ENCODE results near the gene CACNA2D3.

The CACNA2D3 gene

DNA sequence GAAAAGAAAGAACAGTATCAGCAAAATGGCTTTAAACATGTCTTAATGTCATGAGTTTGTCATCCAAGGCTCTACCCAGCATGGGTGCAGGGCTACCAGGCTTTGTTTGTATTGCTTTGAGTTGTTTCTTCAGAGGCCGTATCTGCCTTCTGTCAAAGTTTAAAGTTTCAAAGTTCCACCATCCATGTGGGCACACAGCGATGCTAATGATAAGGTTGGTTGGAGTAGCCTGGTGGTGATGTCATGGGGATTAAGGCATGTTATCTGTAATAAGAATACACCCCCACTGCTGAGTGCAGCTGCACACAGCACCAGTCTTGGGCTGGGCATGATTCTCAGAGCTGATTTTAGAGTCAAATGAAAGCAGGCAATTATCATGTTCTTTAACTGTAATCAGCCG, 877.5 kb downstream of the CACNA2D3 start:
- no peak for TF ChIP-seq SIN3A (IDR thresholded peaks at IDR 0.05; ENCODE audit: borderline replicate concordance, insufficient read depth, low read length)
- TF ChIP-seq POLR2AphosphoS5 (IDR thresholded peaks at IDR 0.05; ENCODE audit: low read depth, low read length), result no peak
- TF ChIP-seq FOXP2 (optimal IDR thresholded peaks at IDR 0.05; ENCODE audit: borderline replicate concordance, extremely low read depth, extremely low read length, insufficient read depth), result no peak
- TF ChIP-seq, protein P1, sequence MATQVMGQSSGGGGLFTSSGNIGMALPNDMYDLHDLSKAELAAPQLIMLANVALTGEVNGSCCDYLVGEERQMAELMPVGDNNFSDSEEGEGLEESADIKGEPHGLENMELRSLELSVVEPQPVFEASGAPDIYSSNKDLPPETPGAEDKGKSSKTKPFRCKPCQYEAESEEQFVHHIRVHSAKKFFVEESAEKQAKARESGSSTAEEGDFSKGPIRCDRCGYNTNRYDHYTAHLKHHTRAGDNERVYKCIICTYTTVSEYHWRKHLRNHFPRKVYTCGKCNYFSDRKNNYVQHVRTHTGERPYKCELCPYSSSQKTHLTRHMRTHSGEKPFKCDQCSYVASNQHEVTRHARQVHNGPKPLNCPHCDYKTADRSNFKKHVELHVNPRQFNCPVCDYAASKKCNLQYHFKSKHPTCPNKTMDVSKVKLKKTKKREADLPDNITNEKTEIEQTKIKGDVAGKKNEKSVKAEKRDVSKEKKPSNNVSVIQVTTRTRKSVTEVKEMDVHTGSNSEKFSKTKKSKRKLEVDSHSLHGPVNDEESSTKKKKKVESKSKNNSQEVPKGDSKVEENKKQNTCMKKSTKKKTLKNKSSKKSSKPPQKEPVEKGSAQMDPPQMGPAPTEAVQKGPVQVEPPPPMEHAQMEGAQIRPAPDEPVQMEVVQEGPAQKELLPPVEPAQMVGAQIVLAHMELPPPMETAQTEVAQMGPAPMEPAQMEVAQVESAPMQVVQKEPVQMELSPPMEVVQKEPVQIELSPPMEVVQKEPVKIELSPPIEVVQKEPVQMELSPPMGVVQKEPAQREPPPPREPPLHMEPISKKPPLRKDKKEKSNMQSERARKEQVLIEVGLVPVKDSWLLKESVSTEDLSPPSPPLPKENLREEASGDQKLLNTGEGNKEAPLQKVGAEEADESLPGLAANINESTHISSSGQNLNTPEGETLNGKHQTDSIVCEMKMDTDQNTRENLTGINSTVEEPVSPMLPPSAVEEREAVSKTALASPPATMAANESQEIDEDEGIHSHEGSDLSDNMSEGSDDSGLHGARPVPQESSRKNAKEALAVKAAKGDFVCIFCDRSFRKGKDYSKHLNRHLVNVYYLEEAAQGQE (IDR thresholded peaks at IDR 0.05; ENCODE audit: insufficient read depth in 1 of 2, low read depth in 2 of 2, low read length in 2 of 2), result no peak
- no peak for TF ChIP-seq TAF1 (IDR thresholded peaks at IDR 0.05; ENCODE audit: borderline replicate concordance, insufficient read depth, low read length)

DNA sequence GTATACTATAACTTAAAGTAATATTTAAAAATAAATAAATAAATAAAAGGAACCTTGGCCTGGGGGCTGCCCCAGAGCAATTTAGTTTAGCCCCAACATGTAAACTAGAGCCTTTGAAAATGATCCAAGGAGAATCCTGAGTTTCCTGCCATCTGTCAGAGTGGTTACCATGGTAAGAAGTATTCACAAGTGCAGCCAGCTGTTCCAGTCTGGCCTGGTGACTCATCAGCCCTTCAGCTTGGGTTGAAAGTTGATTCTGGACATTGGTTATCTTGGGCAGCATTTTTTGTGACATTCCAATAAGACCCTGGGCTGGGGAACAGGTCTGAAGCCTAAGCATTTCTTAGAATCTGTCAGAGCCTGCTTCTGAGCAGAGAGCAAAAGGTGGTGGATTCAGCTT, 878.2 kb downstream of the CACNA2D3 start:
- no peak for TF ChIP-seq FOXP2 (optimal IDR thresholded peaks at IDR 0.05; ENCODE audit: borderline replicate concordance, extremely low read depth, extremely low read length, insufficient read depth)

DNA sequence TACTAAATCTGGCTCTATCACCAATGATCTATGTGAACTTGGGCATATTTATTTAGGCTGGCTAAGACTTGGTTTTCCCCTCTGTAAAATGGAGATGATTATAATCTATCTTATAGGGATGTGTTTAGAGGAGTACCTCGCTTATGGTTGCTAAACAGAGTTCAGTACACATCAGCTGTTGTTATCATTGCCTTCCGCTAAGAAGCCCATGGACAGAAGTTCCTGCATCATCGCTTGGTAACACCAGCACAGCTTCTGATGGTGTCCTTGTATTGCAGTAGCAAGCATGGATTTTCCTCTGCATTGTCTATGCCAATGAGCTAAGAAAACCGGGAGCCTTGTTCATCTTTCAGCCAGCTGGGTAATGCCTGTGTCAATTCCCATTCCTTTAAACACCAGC, 878.6 kb downstream of the CACNA2D3 start:
- TF ChIP-seq, protein P1 (IDR thresholded peaks at IDR 0.05; ENCODE audit: insufficient read depth in 1 of 2, low read depth in 2 of 2, low read length in 2 of 2), result no peak
- no peak for TF ChIP-seq TAF1 (IDR thresholded peaks at IDR 0.05; ENCODE audit: borderline replicate concordance, insufficient read depth, low read length)
- no peak for TF ChIP-seq SIN3A (IDR thresholded peaks at IDR 0.05; ENCODE audit: borderline replicate concordance, insufficient read depth, low read length)
- TF ChIP-seq POLR2AphosphoS5 (IDR thresholded peaks at IDR 0.05; ENCODE audit: low read depth, low read length), result no peak
- no peak for TF ChIP-seq FOXP2 (optimal IDR thresholded peaks at IDR 0.05; ENCODE audit: borderline replicate concordance, extremely low read depth, extremely low read length, insufficient read depth)

DNA sequence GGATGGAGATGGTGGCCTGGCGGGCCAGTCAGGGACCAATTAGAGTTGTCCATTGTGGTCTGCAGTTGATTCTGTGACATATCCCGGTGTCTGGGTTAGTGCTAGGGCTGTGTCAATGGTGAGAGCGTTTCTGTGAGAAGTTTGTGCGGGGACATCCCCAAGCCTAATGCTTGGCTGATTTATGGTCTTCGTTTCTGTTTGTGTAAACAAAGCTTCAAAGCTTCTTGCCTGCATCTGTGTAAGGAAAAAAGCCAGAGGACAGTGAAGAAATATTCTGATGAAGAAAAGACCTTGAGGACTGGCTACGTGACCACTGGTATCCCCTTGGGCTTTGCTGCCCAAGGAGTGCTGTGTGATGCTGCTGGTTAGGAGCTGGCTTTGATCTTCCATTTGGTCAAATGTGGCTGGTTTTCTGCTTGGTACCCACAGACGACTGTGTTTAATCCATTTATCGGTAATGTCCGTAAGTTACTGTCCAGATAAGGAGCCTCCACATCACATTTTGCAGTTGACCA, 880.1 kb downstream of the CACNA2D3 start:
- TF ChIP-seq FOXP2 (optimal IDR thresholded peaks at IDR 0.05; ENCODE audit: borderline replicate concordance, extremely low read depth, extremely low read length, insufficient read depth), result no peak
- TF ChIP-seq TAF1 (IDR thresholded peaks at IDR 0.05; ENCODE audit: borderline replicate concordance, insufficient read depth, low read length), result no peak
- TF ChIP-seq POLR2AphosphoS5 (IDR thresholded peaks at IDR 0.05; ENCODE audit: low read depth, low read length), result no peak
- TF ChIP-seq, protein P1 (IDR thresholded peaks at IDR 0.05; ENCODE audit: insufficient read depth in 1 of 2, low read depth in 2 of 2, low read length in 2 of 2), result no peak

DNA sequence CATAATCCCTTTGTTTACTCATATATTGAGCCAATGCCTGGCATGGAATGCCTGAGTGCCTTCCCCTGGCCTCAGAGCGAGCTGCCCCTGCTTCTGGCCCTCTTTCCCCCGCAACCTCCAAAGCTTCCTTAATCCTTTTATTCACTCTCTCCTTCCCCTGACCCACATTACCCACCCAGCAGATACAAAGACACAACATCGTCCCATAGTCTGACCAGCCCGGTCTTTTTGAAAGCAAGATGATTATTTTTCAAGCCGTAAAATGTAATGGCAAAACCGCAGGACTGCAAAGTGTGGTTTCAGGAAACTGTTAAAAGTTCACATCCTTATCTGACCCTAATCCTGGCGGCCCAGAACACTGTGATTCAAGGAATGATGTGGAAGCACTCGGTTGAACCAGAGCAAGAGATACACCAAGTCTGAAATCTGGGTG, 883.9 kb downstream of the CACNA2D3 start:
- TF ChIP-seq POLR2AphosphoS5 (IDR thresholded peaks at IDR 0.05; ENCODE audit: low read depth, low read length), result no peak
- TF ChIP-seq, protein P1 (IDR thresholded peaks at IDR 0.05; ENCODE audit: insufficient read depth in 1 of 2, low read depth in 2 of 2, low read length in 2 of 2), result no peak
- TF ChIP-seq TAF1 (IDR thresholded peaks at IDR 0.05; ENCODE audit: borderline replicate concordance, insufficient read depth, low read length), result no peak
- no peak for TF ChIP-seq SIN3A (IDR thresholded peaks at IDR 0.05; ENCODE audit: borderline replicate concordance, insufficient read depth, low read length)
- no peak for TF ChIP-seq FOXP2 (optimal IDR thresholded peaks at IDR 0.05; ENCODE audit: borderline replicate concordance, extremely low read depth, extremely low read length, insufficient read depth)
